Adipocyte (in vitro differentiated cells): ENCODE results near the gene LRIT1.
A peak's percentile ranks its signal among the peaks of the same experiment; 100 is the strongest.

Experiments
- DNase-seq: peaks from one replicate; pipeline ENCODE4 v3.0.0-alpha.2; 2015; ENCODE audit warnings: low read depth
- H3K27me3 ChIP-seq: replicated peaks from 2 replicates; pipeline ENCODE4 v1.7.0; 2013; ENCODE audit warnings: mild to moderate bottlenecking, low read length, moderate library complexity; ENCODE audit not compliant: control insufficient read depth, insufficient read depth
- H3K36me3 ChIP-seq: 2 replicates; pipeline ENCODE4 v1.7.0; 2013; ENCODE audit warnings: low read length, mild to moderate bottlenecking, moderate library complexity; ENCODE audit not compliant: control insufficient read depth, insufficient read depth, severe bottlenecking
- H3K4me1 ChIP-seq: 2 replicates; pipeline ENCODE4 v1.7.0; 2013; ENCODE audit warnings: mild to moderate bottlenecking, low read length, moderate library complexity; ENCODE audit not compliant: control insufficient read depth, insufficient read depth
- H3K4me3 ChIP-seq: 2 replicates; pipeline ENCODE4 v1.7.0; 2013; ENCODE audit warnings: mild to moderate bottlenecking, low read length, moderate library complexity
- H3K9ac ChIP-seq: 2 replicates; pipeline ENCODE4 v1.7.0; 2013; ENCODE audit warnings: mild to moderate bottlenecking, low read length, moderate library complexity
- H3K9me3 ChIP-seq: 2 replicates; pipeline ENCODE4 v1.7.0; 2013; ENCODE audit warnings: mild to moderate bottlenecking, low read length, moderate library complexity; ENCODE audit not compliant: control insufficient read depth

Gene LRIT1

DNA sequence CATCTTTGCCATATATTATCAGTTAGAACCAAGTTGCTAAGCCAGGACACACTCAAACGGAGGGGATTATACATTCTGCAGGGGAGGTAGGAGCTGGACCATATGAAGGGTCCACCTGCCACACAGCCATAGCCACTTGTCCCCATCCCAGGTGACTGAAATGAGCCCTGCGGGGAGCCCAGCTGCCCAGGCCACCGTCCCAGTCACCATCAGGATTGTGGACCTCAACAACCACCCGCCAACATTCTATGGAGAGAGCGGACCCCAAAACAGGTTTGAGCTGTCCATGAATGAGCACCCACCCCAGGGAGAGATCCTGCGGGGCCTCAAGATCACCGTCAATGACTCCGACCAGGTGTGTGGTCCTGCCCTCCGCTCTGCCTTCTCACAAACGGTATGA, 33.3 kb downstream of the LRIT1 start:
- Histone ChIP-seq H3K4me1 (no peaks in the 10 kb centered on the region), H3K36me3 (no peaks in the 10 kb centered on the region), H3K4me3 (no peak overlapping the region), H3K27me3 (peaks cover 41% of the 10 kb centered on the region), H3K9me3 (no peaks in the 10 kb centered on the region), H3K9ac (no peak overlapping the region)
- DNase-seq, result no peak

DNA sequence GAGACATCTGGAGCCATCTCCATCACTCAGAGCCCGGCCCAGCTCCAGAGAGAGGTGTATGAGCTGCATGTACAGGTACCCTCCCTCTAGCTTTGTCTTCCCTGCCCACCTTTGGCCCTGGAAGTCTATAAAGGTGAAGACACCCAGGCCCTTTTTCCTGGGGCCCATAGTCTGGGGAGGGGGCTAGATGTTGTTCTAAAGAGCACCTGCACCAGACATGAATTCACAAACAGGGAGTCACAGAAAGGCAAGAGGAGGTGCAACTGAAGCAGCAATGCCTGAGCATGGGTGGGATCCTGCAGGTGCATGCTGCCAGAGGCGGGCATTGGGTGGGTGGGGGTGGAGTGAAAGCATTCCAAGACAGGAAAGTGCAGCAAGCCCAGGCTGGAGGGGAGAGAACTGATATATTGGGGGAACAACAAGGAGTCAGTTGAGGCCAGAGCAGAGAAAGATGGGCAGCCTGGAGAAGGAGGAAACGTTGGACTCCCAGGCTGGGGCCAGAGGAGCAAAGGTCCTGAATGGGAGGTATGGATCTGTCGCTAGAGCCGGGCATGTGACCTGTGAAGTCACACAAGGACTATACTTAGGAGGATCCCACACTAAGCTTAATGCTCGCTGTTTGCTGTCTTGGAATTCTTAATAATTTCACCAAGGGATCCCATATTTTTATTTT, 35.4 kb downstream of the LRIT1 start:
- Histone ChIP-seq H3K36me3 (no peaks in the 10 kb centered on the region), H3K9ac (no peak overlapping the region)

DNA sequence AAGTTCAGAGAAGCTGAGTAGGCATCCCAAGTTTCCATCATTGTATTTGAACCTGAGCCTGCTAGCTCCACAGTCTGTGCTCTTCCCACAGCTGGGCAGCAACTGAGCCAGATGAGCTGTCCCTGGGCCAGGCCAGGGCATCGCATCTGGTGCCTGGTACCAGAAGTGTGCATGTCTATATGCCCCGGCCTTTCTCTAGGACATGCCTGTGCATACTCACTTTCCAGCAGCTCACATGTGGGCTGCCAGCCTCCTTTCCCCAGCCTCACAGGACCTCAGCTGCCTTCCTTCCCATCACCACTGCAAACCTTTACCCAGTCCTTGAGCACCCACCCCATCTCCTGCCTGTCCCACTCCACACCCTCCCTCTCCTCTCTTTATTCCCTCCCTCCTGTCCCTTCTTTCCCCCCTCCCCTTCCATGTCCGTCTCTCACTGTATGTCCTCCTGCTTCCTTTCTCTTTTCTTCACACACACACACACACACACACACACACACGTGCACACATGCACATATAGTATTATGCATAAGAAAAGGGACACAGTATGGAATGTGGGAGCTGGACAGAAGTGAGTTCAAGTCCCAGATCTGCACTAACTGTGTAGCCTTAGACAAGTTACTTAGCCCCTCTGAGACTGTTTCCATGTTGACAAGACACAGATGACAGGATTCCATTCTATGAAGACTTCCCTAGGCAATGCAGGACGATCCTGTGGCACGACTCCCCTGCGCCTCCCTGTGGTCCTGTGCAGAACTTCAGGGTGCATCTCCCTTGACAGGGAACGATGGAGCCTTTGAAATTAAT, 36.1 kb downstream of the LRIT1 start:
- H3K9me3 ChIP-seq, result no peaks in the 10 kb centered on the region
- H3K27me3 ChIP-seq, result peaks cover 47% of the 10 kb centered on the region
- no peaks in the 10 kb centered on the region for H3K4me1 ChIP-seq
- no peak overlapping the region for H3K9ac ChIP-seq
- H3K4me3 ChIP-seq, result no peak overlapping the region
- no peaks in the 10 kb centered on the region for H3K36me3 ChIP-seq
- DNase-seq, result peak; percentile 39

More for the DNA sequence above, 35.4 kb downstream of the LRIT1 start:
- H3K4me3 ChIP-seq, result no peak overlapping the region
- no peak for DNase-seq
- peaks cover 44% of the 10 kb centered on the region for H3K27me3 ChIP-seq
- no peaks in the 10 kb centered on the region for H3K4me1 ChIP-seq
- H3K9me3 ChIP-seq, result no peaks in the 10 kb centered on the region

DNA sequence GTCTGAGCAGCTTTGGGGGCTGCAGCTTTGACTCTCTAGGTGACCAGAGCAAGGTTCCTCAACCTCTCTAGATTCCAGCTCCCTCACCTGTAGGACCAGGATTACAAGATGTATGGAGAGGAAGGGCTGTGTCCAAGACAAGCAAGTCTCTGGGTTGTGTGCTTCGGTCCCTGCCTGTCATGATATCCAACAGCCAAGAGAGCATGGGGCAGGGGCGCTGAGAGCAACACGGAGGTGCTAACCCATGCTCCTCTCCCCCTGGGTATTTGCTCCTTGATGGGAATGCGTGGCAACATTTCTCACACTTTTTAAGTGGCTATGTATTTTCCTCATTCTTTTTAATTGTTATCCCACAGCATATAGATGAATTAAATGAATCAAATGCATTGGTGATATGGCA, 36.7 kb downstream of the LRIT1 start:
- no peak overlapping the region for H3K4me3 ChIP-seq
- no peak overlapping the region for H3K9ac ChIP-seq
- H3K27me3 ChIP-seq, result peaks cover 49% of the 10 kb centered on the region
- no peak for DNase-seq
- H3K9me3 ChIP-seq, result no peaks in the 10 kb centered on the region
- H3K4me1 ChIP-seq, result no peaks in the 10 kb centered on the region
- H3K36me3 ChIP-seq, result no peaks in the 10 kb centered on the region

DNA sequence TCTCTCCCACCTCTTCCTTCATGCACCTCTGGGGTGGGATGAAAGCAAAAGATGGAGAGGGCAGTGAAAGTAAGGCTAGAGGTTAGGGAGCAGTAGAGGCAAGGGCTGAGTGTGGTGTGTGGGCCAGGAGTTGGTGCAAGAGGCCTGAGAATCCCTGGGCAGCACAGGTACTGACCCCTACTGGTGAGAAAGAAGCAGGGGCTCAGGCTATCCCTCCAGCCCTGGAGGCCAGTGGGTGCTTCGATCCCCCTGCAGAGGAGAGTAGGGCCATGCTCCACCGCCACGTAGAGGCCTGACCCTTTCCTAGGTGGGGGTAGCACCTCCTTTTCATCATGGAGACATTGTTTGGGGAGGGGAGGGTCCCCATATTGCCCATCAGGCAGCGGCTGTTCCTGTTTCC, 37.2 kb downstream of the LRIT1 start:
- Histone ChIP-seq H3K9ac (no peak overlapping the region), H3K4me1 (no peaks in the 10 kb centered on the region), H3K27me3 (peaks cover 49% of the 10 kb centered on the region), H3K4me3 (no peak overlapping the region), H3K9me3 (no peaks in the 10 kb centered on the region), H3K36me3 (no peaks in the 10 kb centered on the region)
- no peak for DNase-seq

DNA sequence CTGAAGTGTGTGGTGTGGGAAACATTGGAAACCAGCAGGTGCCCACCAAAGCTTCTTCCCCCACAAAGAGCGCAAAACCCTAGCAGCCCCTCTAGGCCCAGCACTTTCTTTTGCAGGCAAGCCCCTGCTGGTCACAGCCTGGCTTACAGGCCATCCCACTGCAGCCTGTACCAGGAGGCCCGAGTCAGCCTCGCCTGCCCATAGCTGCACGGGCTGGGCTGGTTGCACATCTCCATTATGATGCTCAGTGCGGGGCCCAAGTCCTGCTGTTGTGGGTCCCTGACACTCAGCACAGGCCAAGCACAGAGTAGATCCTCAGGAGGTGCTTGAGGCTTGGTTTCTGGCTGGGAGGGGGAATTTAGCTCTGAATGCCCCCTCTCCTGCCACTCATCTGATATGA, 39.0 kb downstream of the LRIT1 start:
- H3K9ac ChIP-seq, result no peak overlapping the region
- DNase-seq, result no peak
- no peak overlapping the region for H3K4me3 ChIP-seq
- peaks cover 42% of the 10 kb centered on the region for H3K27me3 ChIP-seq
- no peaks in the 10 kb centered on the region for H3K9me3 ChIP-seq
- H3K36me3 ChIP-seq, result no peaks in the 10 kb centered on the region
- no peaks in the 10 kb centered on the region for H3K4me1 ChIP-seq

DNA sequence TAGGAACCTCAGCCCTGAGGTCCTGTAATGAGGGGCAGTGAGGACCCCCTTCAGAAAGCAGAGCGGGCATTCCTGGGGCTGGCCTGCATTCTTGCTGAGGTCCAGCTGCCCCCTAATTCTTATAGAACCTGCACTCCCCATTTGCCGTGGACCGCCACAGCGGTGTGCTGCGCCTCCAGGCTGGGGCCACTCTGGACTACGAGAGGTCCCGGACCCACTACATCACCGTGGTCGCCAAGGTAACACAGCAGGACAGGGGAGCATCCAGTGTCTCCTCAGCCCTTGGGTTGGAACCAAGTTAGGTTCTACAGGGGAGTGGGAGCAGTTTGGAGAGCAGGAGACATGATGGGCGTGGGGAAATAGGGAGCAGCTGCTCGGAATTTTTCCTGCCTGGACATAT, 39.7 kb downstream of the LRIT1 start:
- Histone ChIP-seq H3K4me1 (no peaks in the 10 kb centered on the region), H3K9ac (no peak overlapping the region), H3K4me3 (no peak overlapping the region), H3K9me3 (no peaks in the 10 kb centered on the region), H3K27me3 (peaks cover 42% of the 10 kb centered on the region), H3K36me3 (no peaks in the 10 kb centered on the region)
- no peak for DNase-seq

DNA sequence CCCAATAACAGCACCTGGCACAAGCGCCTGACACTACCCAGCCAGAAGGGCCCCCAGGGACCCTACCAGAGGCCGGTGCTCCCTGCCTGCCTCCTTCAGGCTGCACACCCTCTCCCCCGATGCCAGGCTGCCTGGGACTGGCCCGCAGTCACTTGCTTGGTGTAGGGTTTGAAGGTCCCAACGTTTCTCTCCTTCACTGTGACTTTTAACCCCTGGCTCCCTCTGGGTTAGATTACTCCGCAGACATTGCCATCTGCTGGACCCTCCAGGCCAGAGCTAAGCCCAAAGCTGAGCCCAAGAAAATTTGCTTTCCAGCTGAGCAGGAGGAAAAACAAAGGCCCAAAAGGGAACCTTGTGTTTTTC, 40.1 kb downstream of the LRIT1 start:
- H3K36me3 ChIP-seq, result no peaks in the 10 kb centered on the region
- H3K4me1 ChIP-seq, result no peaks in the 10 kb centered on the region
- no peak for DNase-seq
- no peak overlapping the region for H3K9ac ChIP-seq
- peaks cover 44% of the 10 kb centered on the region for H3K27me3 ChIP-seq
- no peak overlapping the region for H3K4me3 ChIP-seq
- no peaks in the 10 kb centered on the region for H3K9me3 ChIP-seq

DNA sequence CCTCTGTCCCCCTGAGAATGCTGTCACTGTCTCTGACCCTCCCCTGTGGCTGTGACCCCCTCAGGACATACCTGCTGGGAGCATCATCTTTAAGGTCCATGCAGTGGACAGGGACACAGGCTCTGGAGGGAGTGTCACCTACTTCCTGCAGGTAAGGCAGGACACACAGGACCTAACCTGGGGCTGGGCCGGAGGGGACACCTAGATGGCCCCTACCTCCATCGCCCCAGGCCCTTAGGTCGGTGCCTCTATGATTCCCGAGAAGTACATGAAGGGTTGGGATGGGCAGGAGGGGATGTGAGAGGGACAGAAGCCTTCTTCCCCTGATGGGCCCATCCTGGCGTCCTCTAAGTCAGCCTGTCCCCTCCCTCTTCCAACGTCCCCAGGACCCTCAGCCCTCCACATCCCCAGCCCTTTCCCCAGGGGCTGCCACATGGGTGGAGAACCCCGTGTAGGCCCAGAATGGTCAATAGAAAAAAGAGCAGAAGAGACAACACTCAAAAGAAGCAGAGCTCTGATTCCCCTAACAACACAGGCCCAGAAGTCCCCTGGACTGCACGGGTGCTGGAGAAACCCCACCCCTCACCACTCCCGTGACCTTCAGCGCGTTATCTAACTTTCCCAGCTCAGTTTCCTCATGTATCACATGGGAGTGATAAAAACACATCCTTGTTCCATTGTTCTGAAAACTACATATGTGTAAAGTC, 40.7 kb downstream of the LRIT1 start:
- H3K4me1 ChIP-seq, result no peaks in the 10 kb centered on the region
- H3K9me3 ChIP-seq, result no peaks in the 10 kb centered on the region
- DNase-seq, result no peak
- no peaks in the 10 kb centered on the region for H3K36me3 ChIP-seq
- H3K27me3 ChIP-seq, result peaks cover 49% of the 10 kb centered on the region
- no peak overlapping the region for H3K9ac ChIP-seq
- no peak overlapping the region for H3K4me3 ChIP-seq

DNA sequence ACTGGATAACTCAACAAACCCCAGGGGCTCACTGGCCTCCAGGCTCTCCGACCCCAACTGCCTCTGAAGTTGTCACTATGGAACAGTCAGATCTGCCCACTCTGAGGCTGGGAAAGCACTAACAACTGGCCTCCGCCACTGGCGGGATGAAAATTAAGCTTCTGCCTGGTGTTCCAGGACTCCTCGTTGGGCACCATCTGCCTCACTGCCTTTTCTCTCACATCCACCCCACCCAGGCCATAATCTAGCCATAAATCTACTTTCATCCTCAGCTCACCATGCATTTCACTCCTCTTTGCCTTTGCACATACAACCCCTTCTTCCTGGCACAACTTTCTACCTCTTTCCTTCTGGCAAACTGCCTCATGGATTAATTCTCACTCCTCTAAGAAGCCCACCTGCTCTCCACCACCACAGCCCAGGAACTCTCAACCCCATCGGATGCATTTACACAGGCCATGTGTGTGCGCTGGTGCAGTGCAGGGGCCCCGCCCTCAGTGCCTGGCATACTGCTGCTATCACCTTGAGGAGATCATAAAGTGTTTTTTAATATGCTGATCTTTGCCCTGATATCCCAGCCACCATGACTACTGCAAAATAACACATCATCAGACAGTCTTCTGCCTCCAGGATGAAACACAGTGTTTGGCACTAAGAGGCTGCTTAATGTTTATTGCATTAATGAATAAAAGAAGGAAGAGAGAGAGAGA, 43.0 kb downstream of the LRIT1 start:
- no peak overlapping the region for H3K4me3 ChIP-seq
- H3K36me3 ChIP-seq, result no peaks in the 10 kb centered on the region
- H3K27me3 ChIP-seq, result peaks cover 69% of the 10 kb centered on the region
- H3K9me3 ChIP-seq, result no peaks in the 10 kb centered on the region
- no peak for DNase-seq
- no peaks in the 10 kb centered on the region for H3K4me1 ChIP-seq
- H3K9ac ChIP-seq, result no peak overlapping the region

DNA sequence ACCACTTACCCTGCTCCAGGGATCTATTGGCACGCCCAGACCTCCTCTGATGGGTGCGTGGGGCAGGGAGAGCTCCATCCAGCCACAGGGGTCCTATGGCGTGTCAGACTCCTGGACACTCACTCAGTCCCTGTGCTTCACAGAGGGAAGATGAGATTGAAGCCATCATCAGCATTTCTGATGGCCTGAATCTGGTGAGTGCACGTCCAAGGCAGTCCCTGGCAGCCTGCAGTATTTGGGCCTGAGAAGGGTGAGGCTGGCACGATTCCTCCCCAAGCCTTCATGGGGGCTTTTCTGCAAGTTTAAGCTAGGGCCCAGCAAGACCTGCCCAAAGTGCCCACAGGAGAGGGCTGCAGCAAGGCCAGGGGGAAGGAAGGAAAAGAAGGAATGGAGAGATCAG, 43.7 kb downstream of the LRIT1 start:
- Histone ChIP-seq H3K9me3 (no peaks in the 10 kb centered on the region), H3K4me1 (no peaks in the 10 kb centered on the region), H3K36me3 (no peaks in the 10 kb centered on the region), H3K4me3 (no peak overlapping the region), H3K27me3 (peaks cover 72% of the 10 kb centered on the region), H3K9ac (no peak overlapping the region)
- no peak for DNase-seq
